ENCODE data around the gene SIVA1. TPM values are rescaled to one million over a fixed set of nuclear protein-coding genes. Genes with fewer than 3 reads are reported as not detected.

Gene SIVA1
- total RNA-seq, 1 donor from 2014 or later, result 117 TPM

GRCh38 chr14:104734991-104735779, 17.8 kb upstream of the SIVA1 start:
- Mint-ChIP-seq H3K9me3 (no peaks in the 10 kb centered on the region), H3K27ac (no peak overlapping the region), H3K4me1 (peaks cover 2% of the 10 kb centered on the region), H3K36me3 (ENCODE audit: low read depth) (no peaks in the 10 kb centered on the region), H3K27me3 (no peaks in the 10 kb centered on the region), H3K4me3 (no peak overlapping the region)
- no peak for DNase-seq
- intact Hi-C loops (cut with micrococcal nuclease), result no loop called here

DNA sequence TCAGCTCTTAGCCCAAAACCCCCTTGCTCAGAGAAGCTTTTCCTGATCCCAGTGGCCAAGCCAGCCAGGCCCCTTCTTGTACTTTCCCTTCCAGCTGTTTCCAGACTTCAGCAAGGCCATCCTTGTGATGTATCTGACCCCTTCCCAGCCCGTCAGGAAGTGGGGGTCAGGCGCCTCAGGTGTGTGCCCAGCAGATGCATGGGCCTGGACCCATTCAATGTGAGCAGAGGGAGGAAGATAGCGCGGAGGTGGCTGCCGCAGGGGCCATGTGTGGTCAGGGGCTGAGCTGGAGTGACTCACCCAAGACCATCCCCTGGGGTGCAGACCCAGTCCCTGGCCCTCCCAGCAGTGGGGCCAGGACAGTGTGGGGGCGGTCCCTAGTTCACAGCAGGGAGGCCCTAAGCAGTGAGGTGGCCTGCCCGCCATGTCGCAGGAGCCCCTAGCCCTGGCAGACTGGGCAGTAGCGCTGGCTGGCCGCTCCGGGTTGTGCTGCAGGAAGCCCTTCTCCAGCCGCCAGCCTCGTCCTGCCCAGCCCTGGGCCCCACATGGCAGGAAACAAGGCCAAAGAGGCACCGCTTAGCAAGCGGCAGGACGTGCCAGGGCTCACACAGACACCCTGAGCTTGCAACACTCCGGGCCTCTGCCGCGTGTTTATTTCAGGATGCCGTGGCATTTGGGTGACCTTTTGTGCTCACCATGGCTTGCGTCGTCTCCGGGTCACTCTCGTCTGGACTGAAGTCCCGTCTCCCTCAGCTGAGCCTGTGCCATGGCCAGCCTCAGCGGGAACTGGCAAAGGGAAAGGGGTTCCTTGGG, 16.9 kb upstream of the SIVA1 start:
- Mint-ChIP-seq H3K9me3 (no peaks in the 10 kb centered on the region), H3K4me3 (no peak overlapping the region), H3K4me1 (peaks cover 3% of the 10 kb centered on the region), H3K27ac (no peak overlapping the region), H3K27me3 (no peaks in the 10 kb centered on the region), H3K36me3 (ENCODE audit: low read depth) (no peaks in the 10 kb centered on the region)
- intact Hi-C loops (cut with micrococcal nuclease), result no loop called here
- no peak for DNase-seq

DNA sequence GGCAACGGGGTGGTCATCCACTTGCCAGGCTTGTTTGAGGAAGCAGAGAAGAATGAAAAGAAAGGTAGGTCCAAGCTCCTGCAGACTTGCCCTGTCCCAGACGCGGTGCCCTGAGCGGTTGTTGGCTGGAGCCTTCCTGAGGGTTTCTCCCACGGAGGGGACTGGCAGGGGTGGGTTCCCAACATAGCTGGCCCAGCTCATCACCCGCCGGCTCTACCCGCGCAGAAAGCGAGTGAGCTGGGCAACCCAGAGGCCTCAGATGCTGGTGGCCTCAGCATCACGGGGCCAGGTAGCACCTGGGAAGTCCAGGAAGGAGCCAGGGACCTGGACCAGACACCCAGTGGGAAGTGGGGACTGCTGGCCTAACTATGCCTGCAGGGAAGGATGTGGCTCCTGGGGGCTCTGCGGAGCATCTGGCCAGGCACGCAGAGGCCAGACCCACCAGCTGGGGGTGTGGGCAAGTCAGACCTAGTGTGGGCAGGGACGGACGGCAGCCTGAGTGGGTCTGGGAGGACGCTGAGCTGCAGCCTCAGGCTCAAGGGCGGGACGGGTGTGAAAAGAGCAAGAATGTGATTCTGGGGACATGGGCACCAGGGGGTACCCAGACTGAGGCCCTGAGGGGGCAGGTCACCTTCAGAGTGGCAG, 14.4 kb upstream of the SIVA1 start:
- Mint-ChIP-seq H3K9me3 (no peaks in the 10 kb centered on the region), H3K27ac (no peak overlapping the region), H3K27me3 (no peaks in the 10 kb centered on the region), H3K36me3 (ENCODE audit: low read depth) (no peaks in the 10 kb centered on the region), H3K4me1 (peaks cover 3% of the 10 kb centered on the region), H3K4me3 (no peak overlapping the region)
- no peak for DNase-seq
- intact Hi-C loops (cut with micrococcal nuclease), result no loop called here

- Mint-ChIP-seq H3K27ac (no peak overlapping the region), H3K4me3 (no peak overlapping the region), H3K36me3 (ENCODE audit: low read depth) (no peaks in the 10 kb centered on the region), H3K4me1 (peaks cover 3% of the 10 kb centered on the region), H3K27me3 (no peaks in the 10 kb centered on the region), H3K9me3 (no peaks in the 10 kb centered on the region)
- no peak for DNase-seq
- intact Hi-C loops (cut with micrococcal nuclease), result no loop called here
Measured at GRCh38 chr14:104739026-104739425, 13.9 kb upstream of the SIVA1 start.

- no peak overlapping the region for H3K4me3 Mint-ChIP-seq
- H3K27me3 Mint-ChIP-seq, result no peaks in the 10 kb centered on the region
- H3K9me3 Mint-ChIP-seq, result no peaks in the 10 kb centered on the region
- peaks cover 3% of the 10 kb centered on the region for H3K4me1 Mint-ChIP-seq
- intact Hi-C loops (cut with micrococcal nuclease), result no loop called here
- no peaks in the 10 kb centered on the region for H3K36me3 Mint-ChIP-seq (ENCODE audit: low read depth)
- DNase-seq, result no peak
- H3K27ac Mint-ChIP-seq, result no peak overlapping the region
Measured at GRCh38 chr14:104739546-104740516, 13.1 kb upstream of the SIVA1 start.

DNA sequence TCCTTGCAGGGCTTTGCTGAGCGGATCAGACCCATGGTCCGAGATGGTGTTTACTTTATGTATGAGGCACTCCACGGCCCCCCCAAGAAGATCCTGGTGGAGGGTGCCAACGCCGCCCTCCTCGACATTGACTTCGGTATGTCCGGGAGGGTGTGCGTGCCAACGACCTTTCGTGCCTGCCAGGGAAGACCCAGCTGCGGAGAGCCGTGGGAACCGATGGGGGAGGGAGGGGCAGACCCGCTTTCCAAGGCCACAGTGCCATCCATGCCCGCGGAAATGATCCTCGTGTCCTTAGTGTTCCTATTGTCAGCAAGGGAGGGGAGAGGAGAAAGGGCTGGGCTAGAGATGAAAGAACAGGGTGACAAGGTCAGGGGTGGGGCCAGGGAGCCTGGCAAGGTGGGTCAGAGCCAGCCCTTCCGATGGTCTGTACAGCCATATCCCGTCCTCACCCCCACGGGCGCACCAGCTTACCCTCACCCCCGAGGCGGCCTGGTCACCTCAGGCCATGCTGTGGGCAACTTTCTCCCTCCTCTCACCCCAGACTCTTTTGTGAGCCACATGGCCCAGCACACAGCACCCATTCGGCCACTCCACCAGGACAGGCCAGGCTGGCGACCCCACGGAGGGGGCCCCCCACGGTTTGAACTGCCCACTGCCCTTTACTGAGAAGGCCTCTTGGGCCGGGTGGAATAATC, 11.7 kb upstream of the SIVA1 start:
- no peak for DNase-seq
- Mint-ChIP-seq H3K9me3 (no peaks in the 10 kb centered on the region), H3K36me3 (ENCODE audit: low read depth) (no peaks in the 10 kb centered on the region), H3K27me3 (no peaks in the 10 kb centered on the region), H3K4me1 (peaks cover 5% of the 10 kb centered on the region), H3K27ac (no peak overlapping the region), H3K4me3 (no peak overlapping the region)
- intact Hi-C loops (cut with micrococcal nuclease), result no loop called here

DNA sequence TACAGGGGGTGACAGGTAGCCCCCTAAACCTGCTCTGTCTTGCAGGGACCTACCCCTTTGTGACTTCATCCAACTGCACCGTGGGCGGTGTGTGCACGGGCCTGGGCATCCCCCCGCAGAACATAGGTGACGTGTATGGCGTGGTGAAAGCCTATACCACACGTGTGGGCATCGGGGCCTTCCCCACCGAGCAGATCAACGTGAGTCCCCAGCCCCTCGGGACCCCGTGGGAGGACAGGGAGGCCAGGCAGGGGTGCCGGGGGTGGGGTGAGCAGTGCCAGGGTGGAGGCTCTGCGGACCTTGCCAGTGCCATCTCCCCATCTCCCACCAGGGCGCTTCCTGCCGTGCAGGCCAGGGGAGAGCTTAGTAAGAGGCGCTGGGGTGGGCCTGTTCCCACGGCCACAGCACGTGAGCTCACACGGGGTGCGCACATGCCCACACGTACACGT, 11.1 kb upstream of the SIVA1 start:
- Mint-ChIP-seq H3K9me3 (no peaks in the 10 kb centered on the region), H3K4me3 (no peak overlapping the region), H3K27me3 (no peaks in the 10 kb centered on the region), H3K4me1 (peaks cover 5% of the 10 kb centered on the region), H3K27ac (no peak overlapping the region), H3K36me3 (ENCODE audit: low read depth) (no peaks in the 10 kb centered on the region)
- intact Hi-C loops (cut with micrococcal nuclease), result no loop called here
- DNase-seq, result no peak

- Mint-ChIP-seq H3K27me3 (no peaks in the 10 kb centered on the region), H3K4me3 (no peak overlapping the region), H3K36me3 (ENCODE audit: low read depth) (no peaks in the 10 kb centered on the region), H3K27ac (no peak overlapping the region), H3K4me1 (peaks cover 5% of the 10 kb centered on the region), H3K9me3 (no peaks in the 10 kb centered on the region)
- intact Hi-C loops (cut with micrococcal nuclease), result no loop called here
- DNase-seq, result no peak
Measured at GRCh38 chr14:104742586-104743455, 10.1 kb upstream of the SIVA1 start.

DNA sequence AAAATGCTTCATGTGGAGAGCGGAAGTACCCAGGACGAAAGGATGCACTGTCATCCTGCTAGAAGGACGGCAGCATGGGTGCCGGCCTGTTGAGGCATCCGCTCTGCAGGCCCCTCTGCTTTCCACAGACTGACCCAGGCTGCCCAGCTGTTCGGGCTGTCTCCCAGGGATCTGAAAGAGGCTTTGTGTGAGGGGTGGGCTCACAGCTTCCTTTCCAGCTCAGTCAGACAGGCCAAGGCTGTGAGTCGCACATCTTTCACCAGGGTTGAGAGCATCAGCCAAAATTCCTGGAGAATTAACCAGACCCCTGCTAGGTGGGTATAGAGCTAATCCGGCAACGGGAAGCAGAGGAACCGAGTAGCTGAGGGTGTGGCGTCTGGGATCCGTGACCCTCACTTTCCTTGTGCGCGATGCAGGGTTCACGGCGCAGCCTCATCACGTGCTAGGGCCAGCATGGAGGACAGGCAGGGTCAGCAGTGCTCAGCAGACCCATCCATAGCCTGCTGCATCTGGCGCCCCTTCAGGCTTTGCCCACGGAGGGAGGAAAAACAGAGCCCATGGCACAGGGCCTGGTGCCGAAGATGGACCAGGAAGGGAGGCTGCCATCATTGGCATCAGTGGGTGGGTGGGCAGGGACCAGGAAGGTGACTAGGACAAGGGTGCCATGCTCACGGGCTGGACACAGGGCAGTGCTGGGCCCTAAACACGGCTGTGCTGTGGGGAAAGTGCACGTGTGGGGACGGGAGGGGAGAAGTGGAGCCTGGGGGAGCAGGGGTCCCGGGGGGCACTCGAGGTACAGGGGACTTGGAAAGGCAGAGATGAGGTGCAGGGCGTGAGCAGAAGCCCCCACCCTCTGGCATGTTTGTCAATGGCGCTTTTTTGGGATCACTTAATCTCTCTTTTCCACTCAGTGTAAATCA, 9.2 kb upstream of the SIVA1 start:
- no peak for DNase-seq
- H3K27me3 Mint-ChIP-seq, result no peaks in the 10 kb centered on the region
- no peak overlapping the region for H3K4me3 Mint-ChIP-seq
- H3K4me1 Mint-ChIP-seq, result peaks cover 5% of the 10 kb centered on the region
- no peak overlapping the region for H3K27ac Mint-ChIP-seq
- H3K36me3 Mint-ChIP-seq (ENCODE audit: low read depth), result no peaks in the 10 kb centered on the region
- H3K9me3 Mint-ChIP-seq, result no peaks in the 10 kb centered on the region
- intact Hi-C loops (cut with micrococcal nuclease), result no loop called here

DNA sequence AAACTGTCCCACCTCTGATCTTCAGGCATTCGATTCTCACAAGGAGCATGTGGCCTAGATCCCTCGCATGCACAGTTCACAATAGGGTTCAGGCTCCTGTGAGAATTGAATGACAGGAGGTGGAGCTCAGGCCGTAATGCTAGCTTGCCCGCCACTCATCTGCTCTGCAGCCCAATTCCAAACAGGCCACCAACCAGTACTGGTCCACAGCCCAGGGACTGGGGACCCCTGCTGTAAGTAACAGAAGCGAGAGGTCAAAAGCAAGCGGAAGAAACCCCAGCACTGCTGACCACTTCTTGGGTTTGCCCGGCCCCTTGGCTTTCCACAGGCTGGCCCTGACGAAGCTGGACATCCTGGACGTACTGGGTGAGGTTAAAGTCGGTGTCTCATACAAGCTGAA, 8.5 kb upstream of the SIVA1 start:
- peaks cover 5% of the 10 kb centered on the region for H3K4me1 Mint-ChIP-seq

GRCh38 chr14:104745431-104745830, 7.5 kb upstream of the SIVA1 start:
- intact Hi-C loops (cut with micrococcal nuclease), result no loop called here
- H3K9me3 Mint-ChIP-seq, result no peaks in the 10 kb centered on the region
- H3K4me3 Mint-ChIP-seq, result no peak overlapping the region
- no peak for DNase-seq
- peaks cover 1% of the 10 kb centered on the region for H3K27me3 Mint-ChIP-seq
- peaks cover 2% of the 10 kb centered on the region for H3K4me1 Mint-ChIP-seq
- no peaks in the 10 kb centered on the region for H3K36me3 Mint-ChIP-seq (ENCODE audit: low read depth)
- no peak overlapping the region for H3K27ac Mint-ChIP-seq

More for the DNA sequence above, 8.5 kb upstream of the SIVA1 start:
- Mint-ChIP-seq H3K27me3 (peaks cover 1% of the 10 kb centered on the region), H3K9me3 (no peaks in the 10 kb centered on the region), H3K27ac (no peak overlapping the region), H3K4me3 (no peak overlapping the region), H3K36me3 (ENCODE audit: low read depth) (no peaks in the 10 kb centered on the region)
- intact Hi-C loops (cut with micrococcal nuclease), result no loop called here
- DNase-seq, result no peak
